Fibroblast of skin of right biceps (primary cell): ENCODE results near the gene HPCAL1.
A peak's percentile ranks its signal among the peaks of the same experiment; 100 is the strongest.

ENCODE experiments used
- DNase-seq: peaks from one replicate; pipeline ENCODE4 v3.0.0-alpha.2; 2013

Gene HPCAL1

GRCh38 chr2:10372203-10372861 lies 69.6 kb downstream of the HPCAL1 start:
- no peak for DNase-seq

DNA sequence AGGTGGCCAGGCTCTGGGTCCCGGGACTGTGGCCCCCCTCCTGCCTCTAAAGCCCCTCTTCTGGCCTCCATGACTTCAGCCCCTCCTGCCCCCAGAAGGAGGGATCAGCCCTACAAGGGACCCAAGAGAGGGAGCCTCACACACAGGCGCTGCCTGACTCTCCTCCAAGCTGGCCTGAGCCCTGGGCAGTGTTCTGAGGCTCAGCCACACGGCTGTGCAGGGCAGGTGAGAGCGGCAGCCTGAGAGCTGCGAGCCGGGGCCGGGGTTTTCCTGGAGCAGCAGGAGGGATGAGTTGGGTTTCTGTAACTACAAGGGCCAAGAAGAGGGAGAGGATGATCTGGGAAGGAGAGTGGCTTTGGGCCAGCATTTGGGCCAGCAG lies 70.1 kb downstream of the HPCAL1 start:
- DNase-seq: no peak

GRCh38 chr2:10373931-10374330 lies 71.2 kb downstream of the HPCAL1 start:
- no peak for DNase-seq

DNA sequence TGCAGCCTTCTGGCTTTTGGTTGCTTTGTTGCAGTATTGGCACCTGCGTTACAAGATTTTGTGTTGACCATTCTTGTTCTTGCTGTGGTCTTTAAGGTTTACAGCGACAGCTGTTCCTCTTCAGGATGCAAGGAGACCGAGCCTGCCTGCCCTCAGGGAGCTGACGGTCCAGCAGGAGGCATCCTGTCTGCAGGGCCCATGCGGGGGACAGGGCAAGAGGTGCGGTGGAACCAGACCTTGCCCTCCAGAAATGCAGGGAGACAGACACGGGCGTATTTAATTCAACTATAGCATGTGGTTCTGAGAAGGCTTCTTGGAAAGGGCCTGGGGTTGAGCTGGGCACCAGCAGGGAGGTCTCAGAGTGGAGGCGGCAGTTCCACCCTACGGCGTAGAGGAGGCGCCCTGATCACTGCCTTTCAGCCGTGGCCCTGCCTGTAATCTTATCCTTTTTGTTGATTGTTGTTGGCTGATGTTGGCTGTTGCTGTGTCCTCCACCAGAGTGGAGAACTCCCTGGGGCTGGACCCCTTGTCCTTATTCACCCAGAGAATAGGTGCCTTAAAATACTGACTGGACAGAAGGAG lies 71.7 kb downstream of the HPCAL1 start:
- DNase-seq: no peak

GRCh38 chr2:10375570-10376281 lies 73.0 kb downstream of the HPCAL1 start:
- DNase-seq: no peak

DNA sequence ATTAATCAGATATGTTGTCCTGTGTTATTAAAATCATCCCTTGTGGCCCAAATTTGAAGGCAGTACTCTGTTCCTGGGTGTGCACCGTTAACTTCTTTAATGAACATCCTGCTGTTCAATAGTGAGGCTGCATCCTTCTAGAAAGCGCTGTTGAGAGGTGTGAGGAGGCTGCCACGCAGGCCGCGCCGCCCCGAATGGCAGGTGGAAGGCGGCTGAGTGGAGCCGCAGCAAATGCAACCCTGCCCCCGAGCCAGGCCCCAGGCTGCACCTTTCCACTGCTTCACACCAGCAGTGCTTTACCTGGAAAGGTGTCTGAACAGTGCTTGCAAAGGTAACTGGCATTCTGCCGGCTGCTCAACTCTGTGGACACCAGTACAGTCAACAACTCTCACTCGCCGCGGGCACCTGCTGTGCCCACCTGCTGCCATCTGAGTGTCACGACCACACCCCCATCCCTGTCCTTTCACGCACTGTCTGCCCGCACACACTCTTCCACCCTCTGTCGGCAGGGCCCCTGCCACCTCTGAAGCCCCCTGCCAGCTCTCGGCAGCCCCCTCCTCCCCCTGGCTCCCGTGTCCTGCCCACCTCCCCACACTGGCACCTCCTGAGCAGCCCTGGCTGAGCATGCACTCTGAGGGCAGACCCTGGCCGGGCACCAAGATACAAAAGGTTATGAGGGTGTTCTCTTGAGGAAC lies 74.5 kb downstream of the HPCAL1 start:
- DNase-seq: no peak

- DNase-seq: no peak
These were observed 75.0 kb downstream of the HPCAL1 start for GRCh38 chr2:10377747-10378085.

- DNase-seq: no peak
These were observed 75.5 kb downstream of the HPCAL1 start for GRCh38 chr2:10378189-10378588.

GRCh38 chr2:10380048-10380926 lies 77.6 kb downstream of the HPCAL1 start:
- DNase-seq: no peak

- no peak for DNase-seq
These were observed 79.3 kb downstream of the HPCAL1 start for GRCh38 chr2:10381997-10382353.

DNA sequence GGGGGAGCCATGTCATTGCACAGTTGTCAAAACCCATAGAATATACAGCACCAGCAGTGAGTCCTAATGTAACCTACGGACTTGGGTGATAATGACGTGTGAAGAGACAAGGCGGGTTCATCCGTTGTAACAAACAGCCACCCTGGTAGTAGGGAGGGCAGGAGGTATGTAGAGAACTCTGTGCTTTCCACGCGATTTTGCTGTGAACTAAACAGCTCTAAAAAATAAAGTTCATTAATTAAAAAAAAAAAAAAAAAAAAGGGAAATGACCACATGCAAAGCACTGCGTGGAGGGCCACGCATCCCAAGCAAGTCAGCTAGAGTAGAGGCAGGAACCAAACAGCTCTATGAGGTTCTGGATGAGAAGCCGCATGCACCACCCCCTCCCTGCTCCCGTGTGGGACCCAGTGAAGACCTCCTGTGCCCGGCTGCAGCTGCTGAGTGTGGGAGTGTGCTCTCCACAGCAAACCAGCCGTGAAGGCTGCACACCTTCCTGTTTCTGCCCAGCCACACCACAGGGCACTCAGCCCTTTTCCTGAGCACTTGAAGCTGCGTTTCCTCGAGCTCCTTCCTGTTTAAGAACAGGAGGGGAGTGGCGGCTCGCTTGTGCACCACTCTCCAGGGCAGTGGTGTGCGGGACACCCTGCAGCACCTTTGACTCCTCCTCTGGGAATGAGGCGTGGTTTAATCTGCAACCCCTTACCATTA lies 79.8 kb downstream of the HPCAL1 start:
- no peak for DNase-seq

DNA sequence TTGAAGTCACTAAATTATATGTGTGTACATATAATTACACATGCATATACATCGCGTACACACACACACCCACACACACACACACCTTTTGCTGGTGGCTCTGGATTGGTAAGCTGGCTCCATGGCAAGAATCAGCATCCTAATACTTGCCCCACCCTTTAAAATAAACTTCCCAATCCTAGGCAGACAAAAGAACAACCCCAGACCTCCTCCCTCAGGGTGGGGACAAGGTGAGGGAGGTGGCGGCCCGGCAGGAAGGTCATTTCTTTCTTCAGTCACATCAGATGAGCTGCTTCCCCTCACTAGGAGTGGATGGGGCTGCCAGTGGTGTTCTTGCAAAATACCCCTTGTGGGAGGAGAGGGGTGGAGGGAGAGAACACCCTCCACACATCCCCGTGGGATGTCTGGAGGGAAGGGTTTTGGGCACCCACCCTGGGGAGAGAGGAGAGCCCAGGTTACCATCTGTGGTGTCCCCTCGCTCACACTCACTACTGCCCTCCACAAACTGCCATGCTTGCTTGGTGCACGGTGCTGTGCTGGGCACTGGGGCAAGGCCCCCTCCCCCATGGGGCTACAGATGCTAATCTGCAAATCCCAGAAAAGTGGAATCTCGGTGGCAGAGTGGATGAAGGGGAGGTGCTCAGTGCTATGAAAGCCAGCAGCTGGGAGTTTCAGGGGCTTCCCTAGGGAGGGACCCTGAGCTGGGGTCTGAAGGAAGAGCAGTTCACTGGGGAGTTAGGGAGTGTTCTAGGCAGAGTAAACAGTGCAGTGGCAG lies 81.4 kb downstream of the HPCAL1 start:
- no peak for DNase-seq

GRCh38 chr2:10385501-10385900 lies 82.8 kb downstream of the HPCAL1 start:
- DNase-seq: peak; percentile 44

- peak; percentile 43 for DNase-seq
These were observed 83.4 kb downstream of the HPCAL1 start for GRCh38 chr2:10385933-10386773.

- DNase-seq: no peak
These were observed 84.3 kb downstream of the HPCAL1 start for GRCh38 chr2:10387033-10387432.

GRCh38 chr2:10388954-10389560 lies 86.4 kb downstream of the HPCAL1 start:
- DNase-seq: no peak

DNA sequence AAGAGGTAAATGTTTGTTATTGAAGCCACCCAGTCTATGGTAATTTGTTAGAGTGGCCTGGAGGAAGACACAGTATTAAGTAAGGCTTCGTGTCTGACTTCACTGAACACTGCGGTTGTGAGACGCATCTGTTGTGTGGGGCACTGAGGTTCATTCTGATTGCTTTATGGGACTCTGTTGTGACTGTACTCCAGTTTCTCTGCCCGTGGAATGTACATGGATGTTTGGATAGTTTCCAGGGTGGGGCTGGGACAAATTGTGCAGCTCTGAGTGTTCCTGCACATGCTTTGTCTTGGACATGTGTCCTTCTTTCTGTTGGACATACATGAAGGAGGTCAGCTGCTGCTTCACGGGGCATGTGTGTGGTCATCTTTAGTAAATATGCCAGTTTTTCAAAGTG lies 86.9 kb downstream of the HPCAL1 start:
- DNase-seq: peak; percentile 66

DNA sequence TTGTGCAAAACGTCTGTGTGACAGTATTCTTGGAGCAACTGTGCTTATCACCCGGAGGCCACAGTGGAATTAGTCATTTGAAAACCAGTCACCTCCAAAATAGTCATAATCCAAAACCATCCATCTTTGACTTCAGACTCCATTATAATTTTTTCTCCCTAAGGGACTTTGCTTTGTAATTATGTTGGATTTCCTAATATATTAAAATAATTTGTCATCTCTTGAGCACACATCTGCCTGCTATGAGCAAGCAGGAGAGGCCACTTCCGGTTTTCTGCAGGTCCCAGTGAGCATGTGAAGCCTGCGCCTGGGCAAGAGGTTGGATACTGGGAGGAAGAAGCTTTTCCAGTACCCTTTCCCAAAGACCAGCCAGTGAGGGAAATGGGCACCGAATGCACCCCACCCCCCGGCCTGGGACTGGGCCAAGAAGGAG lies 87.7 kb downstream of the HPCAL1 start:
- DNase-seq: peak; percentile 36

DNA sequence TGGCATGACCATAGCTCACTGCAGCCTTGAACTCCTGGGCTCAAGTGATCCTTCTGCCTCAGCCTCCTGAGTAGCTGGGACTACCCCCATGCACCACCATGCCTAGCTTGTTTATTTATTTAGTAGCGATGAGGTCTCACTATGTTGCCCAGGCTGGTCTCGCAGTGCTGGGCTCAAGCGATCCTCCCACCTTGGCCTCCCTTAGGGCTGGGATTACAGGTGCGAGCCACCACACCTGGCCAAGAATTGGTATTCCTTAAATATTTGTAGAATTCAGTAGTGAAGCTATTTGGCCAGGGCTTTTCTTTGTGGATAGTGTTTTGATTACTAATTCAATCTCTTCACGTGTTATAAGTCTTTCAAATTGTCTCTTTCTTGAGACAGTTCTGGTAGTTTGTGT lies 89.4 kb downstream of the HPCAL1 start:
- DNase-seq: no peak

- DNase-seq: no peak
These were observed 89.8 kb downstream of the HPCAL1 start for GRCh38 chr2:10392548-10392947.
